ENCODE measurements around the gene CABCOCO1.

CABCOCO1 gene

DNA sequence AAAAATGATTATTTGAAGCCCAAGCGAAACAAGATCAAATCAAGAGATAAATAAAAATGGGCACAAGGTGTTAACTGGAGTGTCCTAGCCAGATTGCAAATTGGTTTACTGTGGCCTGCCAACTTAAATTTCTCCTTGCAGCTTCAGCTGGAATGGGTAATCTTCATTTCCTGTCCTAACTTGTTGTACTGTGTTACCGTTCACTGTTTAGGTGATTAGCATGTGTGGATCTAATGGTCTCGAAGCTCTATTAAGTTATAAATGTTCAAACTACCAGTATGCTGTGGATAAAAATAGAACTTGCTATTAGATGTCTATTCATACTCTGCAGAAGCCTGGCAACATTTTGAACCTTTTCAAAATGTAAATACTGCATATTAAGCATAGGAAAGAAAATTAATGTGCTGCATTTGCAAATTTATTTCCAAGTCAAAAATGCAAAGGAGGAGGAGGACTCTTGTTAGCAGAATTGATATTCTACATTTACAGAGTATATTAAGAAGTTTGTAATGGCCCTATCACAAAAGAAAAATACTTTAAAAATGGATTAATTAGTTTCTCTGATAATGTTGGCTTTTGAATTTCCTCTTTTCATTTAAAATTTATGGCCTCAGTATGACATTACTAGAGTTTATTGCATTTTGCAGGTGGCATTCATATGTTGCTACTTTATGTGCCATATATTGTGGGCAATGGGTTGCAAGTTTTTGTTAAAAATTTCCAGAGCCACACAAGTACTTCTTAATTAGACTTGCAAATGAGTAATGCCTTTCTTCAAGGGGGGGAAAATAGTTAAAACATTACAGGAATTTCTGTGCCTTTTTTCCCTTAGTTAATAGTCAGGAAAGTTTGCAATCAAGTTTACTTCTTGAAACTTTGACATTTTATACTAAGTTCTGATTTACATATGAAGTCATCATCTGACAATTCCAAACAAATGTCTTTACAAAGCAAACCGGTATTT is 92.1 kb downstream of the CABCOCO1 start:
- ChIA-PET POLR2A (no interaction called here), CTCF (no interaction called here)

DNA sequence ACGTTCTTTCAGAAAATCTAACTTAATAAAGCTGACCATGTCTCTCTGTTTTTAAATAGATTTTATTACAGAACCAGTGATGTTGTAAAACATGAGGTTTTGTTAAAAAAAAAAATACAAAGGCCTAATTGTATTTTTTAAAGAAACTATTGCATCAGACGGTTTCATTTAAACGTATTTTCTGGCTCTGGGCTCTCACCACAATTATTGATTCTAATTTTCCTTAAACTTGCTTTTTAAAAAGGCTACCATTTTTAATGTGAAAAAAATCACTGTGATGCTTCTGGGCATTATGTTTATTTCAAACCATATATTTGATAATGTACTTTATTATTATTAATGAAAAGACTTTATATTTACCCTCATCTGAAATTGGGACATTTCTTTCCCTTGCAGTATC is 94.3 kb downstream of the CABCOCO1 start:
- no peak for DNase-seq (ENCODE audit: extremely low spot score)
- POLR2A ChIA-PET: no interaction called here
- TF ChIP-seq, protein P1, sequence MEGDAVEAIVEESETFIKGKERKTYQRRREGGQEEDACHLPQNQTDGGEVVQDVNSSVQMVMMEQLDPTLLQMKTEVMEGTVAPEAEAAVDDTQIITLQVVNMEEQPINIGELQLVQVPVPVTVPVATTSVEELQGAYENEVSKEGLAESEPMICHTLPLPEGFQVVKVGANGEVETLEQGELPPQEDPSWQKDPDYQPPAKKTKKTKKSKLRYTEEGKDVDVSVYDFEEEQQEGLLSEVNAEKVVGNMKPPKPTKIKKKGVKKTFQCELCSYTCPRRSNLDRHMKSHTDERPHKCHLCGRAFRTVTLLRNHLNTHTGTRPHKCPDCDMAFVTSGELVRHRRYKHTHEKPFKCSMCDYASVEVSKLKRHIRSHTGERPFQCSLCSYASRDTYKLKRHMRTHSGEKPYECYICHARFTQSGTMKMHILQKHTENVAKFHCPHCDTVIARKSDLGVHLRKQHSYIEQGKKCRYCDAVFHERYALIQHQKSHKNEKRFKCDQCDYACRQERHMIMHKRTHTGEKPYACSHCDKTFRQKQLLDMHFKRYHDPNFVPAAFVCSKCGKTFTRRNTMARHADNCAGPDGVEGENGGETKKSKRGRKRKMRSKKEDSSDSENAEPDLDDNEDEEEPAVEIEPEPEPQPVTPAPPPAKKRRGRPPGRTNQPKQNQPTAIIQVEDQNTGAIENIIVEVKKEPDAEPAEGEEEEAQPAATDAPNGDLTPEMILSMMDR (IDR thresholded peaks at IDR 0.05; ENCODE audit: control extremely low read depth, extremely low read depth, low read depth, missing control alignments): no peak
- CTCF ChIA-PET: interaction anchor here (2.5 kb wide), 1 partner anchor 9 kb away, joined by 7 read pairs; no protein-coding TSS in a partner anchor

More for the DNA sequence above, 92.1 kb downstream of the CABCOCO1 start:
- DNase-seq (ENCODE audit: extremely low spot score): no peak
- TF ChIP-seq, protein P1 (IDR thresholded peaks at IDR 0.05; ENCODE audit: control extremely low read depth, extremely low read depth, low read depth, missing control alignments): no peak

DNA sequence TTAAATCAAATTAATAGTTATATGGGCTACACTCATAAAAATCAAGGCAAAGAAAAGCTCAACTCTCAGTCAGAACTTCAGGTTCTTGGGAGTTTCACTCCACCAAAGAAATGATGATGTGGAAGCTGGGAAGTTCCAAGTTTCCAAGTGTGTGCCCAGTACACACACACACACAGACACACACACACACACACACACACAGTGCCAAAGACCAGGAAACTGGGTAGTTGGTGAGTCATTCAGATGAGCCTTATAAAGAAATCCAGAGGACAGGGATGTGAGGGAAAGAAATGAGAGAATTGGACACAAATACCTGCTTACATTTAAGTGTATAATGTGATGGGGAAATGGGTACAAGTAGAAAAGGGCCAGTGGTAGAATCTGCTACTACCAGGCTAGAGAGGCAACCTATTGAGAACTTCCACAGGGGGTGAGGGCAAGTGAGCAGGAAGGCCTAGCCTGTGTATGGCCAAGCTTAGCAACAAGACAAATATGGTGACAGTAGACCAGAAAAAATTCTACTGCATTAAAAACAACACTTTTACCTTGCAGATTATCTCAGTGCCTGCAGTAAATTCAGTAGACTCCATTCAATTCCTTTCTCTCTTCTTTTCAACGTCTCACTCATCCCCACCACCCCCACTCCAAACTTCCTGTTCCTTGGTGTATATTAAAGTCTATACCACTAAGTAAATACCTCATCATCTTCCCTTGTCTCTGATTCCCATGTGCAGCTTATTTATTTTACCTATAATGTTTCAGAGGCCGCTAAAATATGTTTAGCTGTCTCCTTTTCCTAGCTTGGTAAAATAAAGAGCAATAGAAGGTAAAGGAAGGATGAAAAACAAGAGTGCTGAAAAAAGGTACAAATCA is 95.0 kb downstream of the CABCOCO1 start:
- ChIA-PET POLR2A (no interaction called here), CTCF (interaction anchor here (1.3 to 2.5 kb wide), 2 partner anchors 10 to 12 kb away, joined by 3 to 7 read pairs; no protein-coding TSS in a partner anchor)
- no peak for DNase-seq (ENCODE audit: extremely low spot score)
- TF ChIP-seq, protein P1 (IDR thresholded peaks at IDR 0.05; ENCODE audit: control extremely low read depth, extremely low read depth, low read depth, missing control alignments): no peak

DNA sequence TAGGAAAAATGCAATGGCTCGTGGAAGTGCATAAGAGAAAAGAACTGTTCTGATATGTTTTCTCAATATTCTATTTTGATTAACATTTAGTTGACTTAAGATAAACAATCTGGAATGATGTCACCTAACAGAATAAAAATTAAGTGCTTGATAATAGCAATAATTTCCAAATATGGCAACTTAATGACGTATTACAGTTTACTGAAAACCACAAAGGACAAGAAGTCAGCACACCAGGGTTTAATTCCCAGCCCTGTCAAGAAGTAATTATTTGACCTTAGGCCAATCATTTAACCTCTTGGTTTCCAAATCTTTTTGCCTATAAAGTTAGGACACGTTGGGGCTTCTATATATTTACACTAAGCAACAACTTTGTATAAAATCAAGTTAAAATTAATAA is 95.7 kb downstream of the CABCOCO1 start:
- TF ChIP-seq, protein P1 (IDR thresholded peaks at IDR 0.05; ENCODE audit: control extremely low read depth, extremely low read depth, low read depth, missing control alignments): no peak
- no peak for DNase-seq (ENCODE audit: extremely low spot score)
- ChIA-PET CTCF (interaction anchor here (1.3 to 2.5 kb wide), 2 partner anchors 10 to 12 kb away, joined by 3 to 7 read pairs; no protein-coding TSS in a partner anchor), POLR2A (no interaction called here)

DNA sequence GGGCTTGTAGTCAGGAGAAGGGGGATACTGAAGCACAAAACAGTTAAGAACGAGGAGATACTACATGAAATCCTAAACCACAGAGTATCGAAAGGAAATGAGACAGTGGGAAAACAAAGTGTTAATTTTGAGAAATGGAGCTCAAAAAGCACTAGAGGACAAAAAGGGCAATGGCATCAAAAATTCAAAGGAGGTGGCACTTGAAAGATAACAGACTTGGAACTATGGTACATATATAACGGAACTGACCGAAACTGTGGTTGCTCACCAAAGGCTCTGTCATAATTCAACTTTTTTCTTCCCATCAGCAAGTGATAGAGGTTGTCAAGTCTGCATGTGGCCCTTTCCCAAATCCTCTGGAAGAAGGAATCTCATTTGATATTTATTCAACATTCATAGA is 97.0 kb downstream of the CABCOCO1 start:
- ChIA-PET POLR2A (no interaction called here), CTCF (interaction anchor here (1.3 kb wide), 1 partner anchor 9 kb away, joined by 4 read pairs; no protein-coding TSS in a partner anchor)
- TF ChIP-seq, protein P1 (IDR thresholded peaks at IDR 0.05; ENCODE audit: control extremely low read depth, extremely low read depth, low read depth, missing control alignments): no peak
- DNase-seq (ENCODE audit: extremely low spot score): no peak

Data from GM10248 (cell line).